Parathyroid adenoma (tissue), 2 donors: ENCODE data around the gene PAOX.
A peak's percentile ranks its signal among the peaks of the same experiment; 100 is the strongest.

ENCODE experiments used
- H2AFZ ChIP-seq: fragments of 300-600 bp; sonication (generic); one replicate; pipeline ENCODE4 v1.7.0; 2017; ENCODE audit warnings: antibody characterized with exemption, mild to moderate bottlenecking
- H3K27ac ChIP-seq: fragments of 300-600 bp; sonication (generic); one replicate; pipeline ENCODE4 v1.7.0; 2017
- H3K27me3 ChIP-seq: fragments of 300-600 bp; sonication (generic); one replicate; pipeline ENCODE4 v1.7.0; 2017; ENCODE audit warnings: low read length; ENCODE audit not compliant: control insufficient read depth, insufficient read depth
- H3K36me3 ChIP-seq: fragments of 300-600 bp; sonication (generic); one replicate; pipeline ENCODE4 v1.7.0; 2017; ENCODE audit warnings: low read length; ENCODE audit not compliant: control insufficient read depth, insufficient read depth
- H3K4me1 ChIP-seq: fragments of 300-600 bp; sonication (generic); one replicate; pipeline ENCODE4 v1.7.0; 2017; ENCODE audit warnings: control low read depth
- H3K4me2 ChIP-seq: fragments of 300-600 bp; sonication (generic); one replicate; pipeline ENCODE4 v1.7.0; 2017; ENCODE audit warnings: low read length
- H3K4me3 ChIP-seq: fragments of 300-600 bp; sonication (generic); one replicate; pipeline ENCODE4 v1.7.0; 2017; ENCODE audit warnings: low read depth, low read length
- H3K79me2 ChIP-seq: fragments of 300-600 bp; sonication (generic); one replicate; pipeline ENCODE4 v1.7.0; 2017; ENCODE audit warnings: control low read depth
- H3K9ac ChIP-seq: fragments of 300-600 bp; sonication (generic); one replicate; pipeline ENCODE4 v1.7.0; 2017; ENCODE audit warnings: mild to moderate bottlenecking
- H3K9me3 ChIP-seq: fragments of 300-600 bp; sonication (generic); one replicate; pipeline ENCODE4 v1.7.0; 2017; ENCODE audit warnings: low read length; ENCODE audit not compliant: control insufficient read depth
- CTCF ChIP-seq: fragments of 300-600 bp; sonication (generic); IDR thresholded peaks from one replicate; pipeline ENCODE4 v1.7.0; 2017; ENCODE audit warnings: antibody characterized with exemption, mild to moderate bottlenecking
- donor health status: primary hyperparathyroidism.

Gene PAOX

GRCh38 chr10:133379152-133379800 lies at the start of gene PAOX:
PAOX (plus strand) TSS chr10:133379262; CDS start chr10:133379317, 55 bp downstream.
- no peaks in the 10 kb centered on the region for H3K9me3 ChIP-seq
- no peaks in the 10 kb centered on the region for H3K79me2 ChIP-seq
- no peaks in the 10 kb centered on the region for H3K4me1 ChIP-seq
- peak within 1 kb of the TSS; percentile 86 for H2AFZ ChIP-seq
- no peak within 1 kb of the TSS for H3K9ac ChIP-seq
- no peaks in the 10 kb centered on the region for H3K36me3 ChIP-seq
- peak within 1 kb of the TSS; percentile 99 for H3K4me2 ChIP-seq
- no peak for TF ChIP-seq CTCF
- peak within 1 kb of the TSS; percentile 35 for H3K27ac ChIP-seq
- H3K27me3 ChIP-seq: no peaks in the 10 kb centered on the region
- H3K4me3 ChIP-seq: peak within 1 kb of the TSS; percentile 80

GRCh38 chr10:133329491-133330202 lies 49.4 kb upstream of the PAOX start:
- Histone ChIP-seq H3K79me2 (no peaks in the 10 kb centered on the region), H3K27ac (no peak overlapping the region), H2AFZ (peak overlapping the region; percentile 53), H3K4me3 (peak overlapping the region; percentile 38), H3K4me1 (peaks cover 4% of the 10 kb centered on the region), H3K36me3 (no peaks in the 10 kb centered on the region), H3K9me3 (no peaks in the 10 kb centered on the region), H3K9ac (no peak overlapping the region), H3K4me2 (peak overlapping the region; percentile 62), H3K27me3 (no peaks in the 10 kb centered on the region)
- TF ChIP-seq CTCF: peak; percentile 98

GRCh38 chr10:133332936-133333699 lies 45.9 kb upstream of the PAOX start:
- Histone ChIP-seq H3K9ac (no peak overlapping the region), H3K4me3 (no peak overlapping the region), H3K27me3 (no peaks in the 10 kb centered on the region), H3K79me2 (no peaks in the 10 kb centered on the region), H3K36me3 (no peaks in the 10 kb centered on the region), H2AFZ (no peak overlapping the region), H3K4me1 (no peaks in the 10 kb centered on the region), H3K4me2 (no peak overlapping the region), H3K27ac (no peak overlapping the region), H3K9me3 (no peaks in the 10 kb centered on the region)
- no peak for TF ChIP-seq CTCF

GRCh38 chr10:133334503-133335245 lies 44.4 kb upstream of the PAOX start:
- Histone ChIP-seq H3K9me3 (no peaks in the 10 kb centered on the region), H3K27me3 (no peaks in the 10 kb centered on the region), H3K4me1 (no peaks in the 10 kb centered on the region), H3K27ac (no peak overlapping the region), H3K9ac (no peak overlapping the region), H3K4me2 (peak overlapping the region; percentile 70), H3K79me2 (no peaks in the 10 kb centered on the region), H3K36me3 (no peaks in the 10 kb centered on the region), H3K4me3 (peak overlapping the region; percentile 53), H2AFZ (peak overlapping the region; percentile 70)
- no peak for TF ChIP-seq CTCF
